ENCODE data around the gene BPIFB6.

The BPIFB6 gene

DNA sequence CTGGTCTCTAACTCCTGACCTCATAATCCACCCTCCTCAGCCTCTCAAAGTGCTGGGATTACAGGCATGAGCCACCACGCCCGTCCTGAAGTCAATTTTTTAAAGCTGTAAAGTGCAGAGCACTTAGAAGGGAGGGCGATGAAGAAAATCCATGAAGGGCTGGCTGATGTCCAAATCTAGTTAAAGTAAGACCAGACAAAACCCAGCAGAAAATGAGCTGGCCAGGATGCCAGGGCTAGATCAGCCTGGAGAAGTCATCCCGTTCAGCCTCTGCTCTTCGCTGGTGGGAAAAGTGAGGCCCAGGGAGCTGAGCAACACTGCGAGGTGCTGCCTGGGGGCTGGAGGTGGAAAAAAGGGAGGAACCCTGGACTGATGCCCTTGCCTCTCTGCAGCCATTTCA is 51.1 kb downstream of the BPIFB6 start:
- TF ChIP-seq, protein P1, sequence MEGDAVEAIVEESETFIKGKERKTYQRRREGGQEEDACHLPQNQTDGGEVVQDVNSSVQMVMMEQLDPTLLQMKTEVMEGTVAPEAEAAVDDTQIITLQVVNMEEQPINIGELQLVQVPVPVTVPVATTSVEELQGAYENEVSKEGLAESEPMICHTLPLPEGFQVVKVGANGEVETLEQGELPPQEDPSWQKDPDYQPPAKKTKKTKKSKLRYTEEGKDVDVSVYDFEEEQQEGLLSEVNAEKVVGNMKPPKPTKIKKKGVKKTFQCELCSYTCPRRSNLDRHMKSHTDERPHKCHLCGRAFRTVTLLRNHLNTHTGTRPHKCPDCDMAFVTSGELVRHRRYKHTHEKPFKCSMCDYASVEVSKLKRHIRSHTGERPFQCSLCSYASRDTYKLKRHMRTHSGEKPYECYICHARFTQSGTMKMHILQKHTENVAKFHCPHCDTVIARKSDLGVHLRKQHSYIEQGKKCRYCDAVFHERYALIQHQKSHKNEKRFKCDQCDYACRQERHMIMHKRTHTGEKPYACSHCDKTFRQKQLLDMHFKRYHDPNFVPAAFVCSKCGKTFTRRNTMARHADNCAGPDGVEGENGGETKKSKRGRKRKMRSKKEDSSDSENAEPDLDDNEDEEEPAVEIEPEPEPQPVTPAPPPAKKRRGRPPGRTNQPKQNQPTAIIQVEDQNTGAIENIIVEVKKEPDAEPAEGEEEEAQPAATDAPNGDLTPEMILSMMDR (conservative IDR thresholded peaks at IDR 0.05; ENCODE audit: low read depth, low read length) = no peak
- no peak overlapping the region for H3K4me3 ChIP-seq (ENCODE audit: low read length)
- DNase-seq (ENCODE audit: low read depth) = no peak

DNA sequence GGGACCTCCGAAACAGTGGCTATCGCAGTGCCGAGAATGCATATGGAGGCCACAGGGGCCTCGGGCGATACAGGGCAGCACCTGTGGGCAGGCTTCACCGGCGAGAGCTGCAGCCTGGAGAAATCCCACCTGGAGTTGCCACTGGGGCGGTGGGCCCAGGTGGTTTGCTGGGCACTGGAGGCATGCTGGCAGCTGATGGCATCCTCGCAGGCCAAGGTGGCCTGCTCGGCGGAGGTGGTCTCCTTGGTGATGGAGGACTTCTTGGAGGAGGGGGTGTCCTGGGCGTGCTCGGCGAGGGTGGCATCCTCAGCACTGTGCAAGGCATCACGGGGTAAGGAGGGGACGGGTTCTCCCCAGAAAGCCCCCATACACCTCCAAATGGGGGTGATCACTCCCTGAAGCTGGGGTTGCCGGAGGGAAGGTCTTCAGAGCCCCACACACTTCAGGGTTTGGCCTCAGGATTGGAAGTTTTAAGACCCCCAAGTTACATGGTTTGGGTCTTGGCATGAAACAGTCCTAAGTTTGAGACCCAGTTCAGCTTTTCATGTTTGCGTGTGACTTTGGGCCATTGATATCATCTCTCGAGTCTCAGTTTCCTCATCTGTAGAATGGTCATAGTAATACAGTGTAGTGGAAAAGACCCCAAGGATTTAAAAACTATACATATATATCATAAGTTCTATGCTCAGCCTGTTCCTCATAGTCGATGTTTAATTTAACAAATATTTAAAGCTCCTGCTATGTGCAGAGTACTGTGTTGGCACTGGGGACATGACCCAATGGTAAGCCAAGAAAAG is 52.3 kb downstream of the BPIFB6 start:
- TF ChIP-seq, protein P1 (conservative IDR thresholded peaks at IDR 0.05; ENCODE audit: low read depth, low read length) = no peak
- DNase-seq (ENCODE audit: low read depth) = no peak
- no peak overlapping the region for H3K4me3 ChIP-seq (ENCODE audit: low read length)

DNA sequence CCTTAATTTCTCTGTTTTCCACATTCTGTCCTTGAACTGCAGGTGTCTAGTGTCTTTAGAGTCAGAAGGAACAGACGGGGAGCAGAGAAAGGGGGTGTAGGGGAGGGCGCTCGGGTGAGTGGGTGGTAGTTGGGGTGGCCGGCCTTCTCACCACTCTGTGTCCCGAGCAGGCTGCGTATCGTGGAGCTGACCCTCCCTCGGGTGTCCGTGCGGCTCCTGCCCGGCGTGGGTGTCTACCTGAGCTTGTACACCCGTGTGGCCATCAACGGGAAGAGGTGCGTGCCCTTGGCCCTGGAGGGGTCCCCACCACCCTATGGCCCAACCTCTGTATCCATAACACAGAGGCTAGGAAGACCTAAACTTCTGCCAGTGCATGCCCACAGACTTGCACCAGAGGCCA is 53.3 kb downstream of the BPIFB6 start:
- no peak overlapping the region for H3K4me3 ChIP-seq (ENCODE audit: low read length)
- DNase-seq (ENCODE audit: low read depth) = no peak
- TF ChIP-seq, protein P1 (conservative IDR thresholded peaks at IDR 0.05; ENCODE audit: low read depth, low read length) = no peak

DNA sequence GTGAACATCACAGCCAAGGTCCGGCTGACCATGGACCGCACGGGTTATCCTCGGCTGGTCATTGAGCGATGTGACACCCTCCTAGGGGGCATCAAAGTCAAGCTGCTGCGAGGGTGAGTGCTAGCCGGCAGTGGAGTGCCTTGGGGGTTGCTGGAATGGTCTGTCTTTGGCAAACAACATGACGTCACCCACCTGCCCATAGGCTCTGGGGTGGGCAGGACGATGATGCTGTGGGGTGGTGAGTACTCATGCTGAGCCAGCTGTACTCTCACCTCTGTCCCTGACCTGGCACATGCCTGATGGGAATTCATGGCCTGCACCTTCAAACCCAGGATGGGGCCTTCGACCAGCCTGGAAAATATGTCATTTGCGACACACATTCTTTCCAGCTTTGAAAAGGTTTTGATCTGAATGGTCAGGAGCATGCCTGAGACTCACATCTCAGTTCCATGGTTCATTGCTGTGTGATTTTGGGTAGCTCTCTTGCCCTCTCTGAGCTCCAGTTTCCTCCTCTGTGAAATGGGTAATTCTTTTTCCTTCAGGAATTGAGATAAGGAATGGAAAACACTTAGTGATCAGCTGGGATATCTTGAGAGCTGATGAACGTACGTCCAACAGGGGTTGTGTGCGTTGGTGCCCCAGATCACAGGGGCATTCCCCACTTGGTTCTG is 54.7 kb downstream of the BPIFB6 start:
- TF ChIP-seq, protein P1 (conservative IDR thresholded peaks at IDR 0.05; ENCODE audit: low read depth, low read length) = no peak
- no peak for DNase-seq (ENCODE audit: low read depth)
- H3K4me3 ChIP-seq (ENCODE audit: low read length) = no peak overlapping the region

DNA sequence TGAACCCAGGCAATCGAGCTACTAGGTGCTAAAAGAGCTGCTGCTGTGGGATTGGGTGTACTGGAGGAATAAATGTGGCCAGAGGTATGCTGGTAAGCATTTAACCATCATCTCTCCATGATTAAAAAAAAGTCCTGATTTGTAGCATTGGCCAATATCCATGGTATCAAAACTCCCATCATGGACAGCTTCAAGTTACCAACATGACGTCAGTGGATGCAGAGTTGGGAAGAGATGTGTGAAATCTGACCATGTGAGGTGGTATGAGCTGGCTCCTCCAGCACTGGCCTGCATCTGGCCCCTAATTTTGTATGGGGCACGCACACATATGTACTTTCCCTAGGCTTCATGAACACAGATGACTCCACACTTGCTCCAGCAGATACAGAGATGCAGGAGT is 59.7 kb downstream of the BPIFB6 start:
- no peak overlapping the region for H3K4me3 ChIP-seq (ENCODE audit: low read length)
- TF ChIP-seq, protein P1 (conservative IDR thresholded peaks at IDR 0.05; ENCODE audit: low read depth, low read length) = no peak
- DNase-seq (ENCODE audit: low read depth) = no peak

DNA sequence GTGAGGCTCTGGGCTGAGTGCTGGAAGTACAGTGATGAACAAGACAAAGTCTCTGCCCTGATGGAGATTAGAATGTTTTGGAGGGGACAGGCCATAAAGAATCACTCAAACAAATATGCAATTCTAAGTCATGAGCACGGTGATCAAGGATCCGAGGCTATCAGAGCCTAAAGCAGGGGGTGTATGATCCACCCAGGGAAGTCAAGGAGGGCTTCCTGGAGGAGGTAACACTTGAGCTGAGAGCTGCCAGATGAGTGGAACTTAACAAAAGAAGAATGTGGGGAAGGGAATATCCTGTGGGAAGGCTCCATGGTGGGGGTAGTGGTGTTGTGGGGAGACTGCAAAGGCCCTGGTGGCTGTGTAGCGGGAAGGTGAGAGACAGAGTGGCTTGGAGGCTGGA is 60.2 kb downstream of the BPIFB6 start:
- DNase-seq (ENCODE audit: low read depth) = no peak
- H3K4me3 ChIP-seq (ENCODE audit: low read length) = no peak overlapping the region
- TF ChIP-seq, protein P1 (conservative IDR thresholded peaks at IDR 0.05; ENCODE audit: low read depth, low read length) = no peak

DNA sequence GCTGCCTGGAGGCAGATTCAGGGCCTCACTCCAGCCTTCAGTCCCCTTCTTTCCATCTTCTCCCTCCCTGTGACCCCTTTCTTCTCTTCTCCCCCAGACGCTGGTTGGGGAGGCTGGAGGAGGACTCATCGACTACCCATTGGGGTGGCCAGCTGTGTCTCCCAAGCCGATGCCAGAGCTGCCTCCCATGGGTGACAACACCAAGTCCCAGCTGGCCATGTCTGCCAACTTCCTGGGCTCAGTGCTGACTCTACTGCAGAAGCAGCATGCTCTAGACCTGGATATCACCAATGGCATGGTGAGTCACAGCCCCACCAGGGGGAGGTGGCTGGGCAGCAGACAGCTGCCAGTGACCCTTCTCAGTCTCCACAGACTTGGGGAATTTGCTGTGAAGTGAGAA is 60.9 kb downstream of the BPIFB6 start:
- DNase-seq (ENCODE audit: low read depth) = no peak
- no peak overlapping the region for H3K4me3 ChIP-seq (ENCODE audit: low read length)
- TF ChIP-seq, protein P1 (conservative IDR thresholded peaks at IDR 0.05; ENCODE audit: low read depth, low read length) = no peak
